ENCODE measurements around the gene FAM89B.
A peak's percentile ranks its signal among the peaks of the same experiment; 100 is the strongest.
"Not testable (repeated sequence)": the region's sequence is repeated elsewhere in the genome, so short reads cannot be mapped to it uniquely, and the experiment has no call there.

FAM89B gene

DNA sequence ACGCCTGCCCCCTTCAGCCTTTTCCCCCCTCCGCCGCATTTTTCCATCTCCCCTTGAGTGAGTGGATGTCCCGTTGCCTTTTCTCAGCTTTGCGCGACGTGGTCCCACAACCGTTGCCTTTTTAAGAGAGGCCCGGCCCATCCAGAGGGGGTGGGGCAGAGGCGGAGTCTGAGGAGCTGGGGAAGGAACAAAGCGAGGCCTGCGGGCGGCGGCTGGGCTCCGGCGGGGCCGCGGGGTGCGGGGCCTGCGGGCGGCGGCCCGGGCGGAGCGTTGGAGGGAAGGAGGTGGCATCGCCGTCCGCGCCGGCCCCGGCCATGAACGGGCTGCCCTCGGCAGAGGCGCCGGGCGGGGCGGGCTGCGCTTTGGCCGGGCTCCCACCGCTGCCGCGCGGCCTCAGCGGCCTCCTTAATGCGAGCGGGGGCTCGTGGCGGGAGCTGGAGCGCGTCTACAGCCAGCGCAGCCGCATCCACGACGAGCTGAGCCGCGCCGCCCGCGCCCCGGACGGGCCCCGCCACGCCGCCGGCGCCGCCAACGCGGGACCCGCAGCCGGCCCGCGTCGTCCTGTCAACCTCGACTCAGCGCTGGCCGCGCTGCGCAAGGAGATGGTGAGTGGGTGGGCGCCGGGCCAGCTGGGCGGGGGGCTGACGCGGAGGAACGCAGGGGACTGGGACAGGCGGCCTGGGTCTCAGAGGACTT, at the start of gene FAM89B:
Gene FAM89B (plus strand): TSS at position 183 of the 696 bp plus-strand sequence. CDS start 132 bp downstream, at position 315.
- no peak for DNase-seq

GRCh38 chr11:65522718-65523630, 49.4 kb upstream of the FAM89B start:
- peak; percentile 27 for DNase-seq

DNA sequence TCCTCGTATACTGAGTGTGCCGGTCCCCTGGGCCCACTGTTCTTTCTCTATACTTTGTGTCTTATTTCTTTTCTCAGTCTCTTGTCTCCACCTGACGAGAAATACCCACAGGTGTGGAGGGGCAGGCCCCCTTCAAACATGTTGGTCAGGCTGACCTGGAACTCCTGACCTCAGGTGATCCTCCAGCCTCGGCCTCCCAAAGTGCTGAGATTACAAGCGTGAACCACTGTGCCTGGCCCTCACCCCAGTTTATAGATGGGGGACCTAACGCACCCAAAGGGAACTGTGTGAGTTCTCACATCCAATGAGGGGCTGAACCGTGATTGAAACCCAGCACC, 48.7 kb upstream of the FAM89B start:
- DNase-seq, result not testable (repeated sequence)

- DNase-seq, result no peak
Observed at GRCh38 chr11:65524014-65524740, 48.2 kb upstream of the FAM89B start.

DNA sequence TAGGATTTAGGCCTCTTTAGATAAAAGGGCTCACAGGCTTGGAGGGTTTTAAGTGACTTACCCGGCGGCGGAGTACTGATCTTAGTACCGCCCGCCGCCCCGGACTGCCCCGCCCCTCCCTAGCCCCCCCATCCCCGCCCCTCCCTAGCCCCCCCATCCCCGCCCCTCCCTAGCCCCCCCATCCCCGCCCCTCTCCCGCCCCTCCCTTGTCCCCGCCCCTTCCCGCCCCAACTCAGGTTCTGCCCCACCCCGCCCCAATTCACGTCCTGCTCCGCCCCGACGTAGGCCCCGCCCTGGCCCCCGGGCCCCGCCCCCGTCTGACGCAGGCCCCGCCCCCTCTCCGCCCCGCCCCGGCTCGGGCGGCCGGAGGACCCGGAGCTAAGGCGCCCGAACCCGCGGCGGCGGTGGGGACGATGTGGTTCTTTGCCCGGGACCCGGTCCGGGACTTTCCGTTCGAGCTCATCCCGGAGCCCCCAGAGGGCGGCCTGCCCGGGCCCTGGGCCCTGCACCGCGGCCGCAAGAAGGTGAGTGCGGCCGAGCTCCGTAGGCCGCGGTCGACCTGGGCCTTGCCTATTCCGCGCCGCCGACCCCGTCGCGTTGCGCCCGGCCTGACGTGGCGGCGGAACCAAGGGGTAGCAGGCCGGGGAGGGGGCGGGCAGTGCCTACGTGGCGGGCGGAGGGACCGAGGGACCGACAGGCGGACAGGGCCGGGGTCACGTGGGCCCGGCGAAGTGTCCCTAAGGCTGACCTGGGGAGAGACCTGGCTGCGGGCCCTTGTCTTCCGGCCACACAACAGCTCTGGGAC, 47.4 kb upstream of the FAM89B start, which contains the start of gene SCYL1:
Gene SCYL1 (plus strand): TSS at position 343 of the 805 bp plus-strand sequence. CDS start 71 bp downstream, at position 414.
- no peak for DNase-seq

- no peak for DNase-seq
Observed at GRCh38 chr11:65525546-65526480, 46.5 kb upstream of the FAM89B start.

DNA sequence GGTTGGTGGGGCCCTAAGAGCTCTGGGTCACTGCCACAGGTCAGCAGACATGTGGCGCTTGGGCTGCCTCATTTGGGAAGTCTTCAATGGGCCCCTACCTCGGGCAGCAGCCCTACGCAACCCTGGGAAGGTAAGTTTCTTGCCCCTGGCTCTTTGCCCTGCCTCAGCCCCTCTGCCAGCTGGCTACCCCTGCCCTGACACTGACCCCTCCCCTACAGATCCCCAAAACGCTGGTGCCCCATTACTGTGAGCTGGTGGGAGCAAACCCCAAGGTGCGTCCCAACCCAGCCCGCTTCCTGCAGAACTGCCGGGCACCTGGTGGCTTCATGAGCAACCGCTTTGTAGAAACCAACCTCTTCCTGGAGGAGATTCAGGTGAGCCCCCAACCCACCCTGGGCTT, 45.6 kb upstream of the FAM89B start:
- no peak for DNase-seq

DNA sequence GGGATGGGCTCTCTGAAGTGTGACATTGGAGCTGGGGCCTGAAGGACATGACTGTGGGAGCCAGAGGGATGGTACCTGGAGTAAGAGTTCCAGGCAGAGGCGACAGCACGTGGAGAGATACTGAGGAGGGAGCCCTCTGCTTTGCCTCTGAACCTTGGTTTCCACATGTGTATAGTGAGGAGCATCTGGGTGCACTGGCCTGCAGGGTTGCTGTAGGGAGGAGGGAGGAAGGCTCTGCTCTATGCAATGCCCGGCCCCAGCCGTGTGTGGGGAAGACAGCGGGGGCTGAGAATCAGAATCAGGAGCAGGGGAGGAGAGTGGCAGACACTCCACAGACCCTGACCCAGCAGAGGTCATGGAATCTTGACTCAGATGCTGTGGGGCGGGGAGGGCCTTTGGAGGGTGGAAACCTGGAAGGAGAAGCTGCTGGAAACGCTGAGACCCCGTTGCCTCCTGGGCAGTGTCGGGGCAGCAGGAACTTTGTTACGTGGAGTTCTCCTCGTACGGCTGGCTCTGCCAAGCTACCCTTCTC, 43.5 kb upstream of the FAM89B start:
- DNase-seq, result no peak

- no peak for DNase-seq
Observed at GRCh38 chr11:65529475-65530156, 42.7 kb upstream of the FAM89B start.

GRCh38 chr11:65530157-65530496, 42.2 kb upstream of the FAM89B start:
- no peak for DNase-seq

DNA sequence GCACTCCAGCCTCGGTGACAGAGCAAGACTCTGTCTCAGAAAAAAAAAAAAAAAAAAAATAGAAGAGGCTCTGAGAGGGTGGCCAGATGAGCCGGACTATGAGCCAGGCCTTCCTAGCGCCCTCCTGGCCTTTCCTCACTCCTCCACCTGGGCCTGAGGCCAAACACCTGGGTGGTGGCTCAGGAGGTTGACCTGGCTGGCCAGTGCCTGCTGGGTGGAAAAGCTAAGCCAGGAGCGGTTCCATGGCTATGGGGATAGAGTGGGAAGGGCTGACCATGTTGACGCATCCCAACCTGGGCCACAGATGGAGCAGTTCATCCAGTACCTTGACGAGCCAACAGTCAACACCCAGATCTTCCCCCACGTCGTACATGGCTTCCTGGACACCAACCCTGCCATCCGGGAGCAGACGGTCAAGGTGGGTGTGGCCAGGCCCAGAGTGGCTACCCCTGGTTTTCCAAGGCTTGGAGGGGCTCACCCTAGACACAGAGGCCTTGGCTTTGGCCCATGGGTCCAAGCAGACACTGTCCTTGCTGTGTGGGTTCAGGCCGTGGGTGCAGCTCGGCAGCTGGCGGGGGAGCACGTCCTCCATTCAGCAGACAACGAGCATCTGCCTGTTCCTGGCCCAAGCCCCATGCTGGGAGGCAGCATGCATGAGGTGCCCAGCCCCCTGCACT, 39.8 kb upstream of the FAM89B start:
- DNase-seq, result no peak

DNA sequence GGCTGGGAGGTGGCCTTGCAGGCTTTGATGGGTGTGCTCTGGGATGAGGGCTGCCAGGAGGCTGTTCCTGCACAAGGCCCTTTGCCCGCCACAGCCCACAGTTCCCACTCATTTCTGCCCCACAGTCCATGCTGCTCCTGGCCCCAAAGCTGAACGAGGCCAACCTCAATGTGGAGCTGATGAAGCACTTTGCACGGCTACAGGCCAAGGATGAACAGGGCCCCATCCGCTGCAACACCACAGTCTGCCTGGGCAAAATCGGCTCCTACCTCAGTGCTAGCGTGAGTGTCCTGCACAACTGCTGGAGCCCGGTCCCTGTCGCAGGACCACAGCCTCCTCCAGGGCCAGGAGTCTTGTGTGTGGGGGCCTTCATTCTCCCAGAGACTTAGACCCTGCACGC, 37.2 kb upstream of the FAM89B start:
- no peak for DNase-seq

- DNase-seq, result no peak
Observed at GRCh38 chr11:65536412-65537295, 35.7 kb upstream of the FAM89B start.

GRCh38 chr11:65537296-65537597, 35.1 kb upstream of the FAM89B start:
- DNase-seq, result no peak

DNA sequence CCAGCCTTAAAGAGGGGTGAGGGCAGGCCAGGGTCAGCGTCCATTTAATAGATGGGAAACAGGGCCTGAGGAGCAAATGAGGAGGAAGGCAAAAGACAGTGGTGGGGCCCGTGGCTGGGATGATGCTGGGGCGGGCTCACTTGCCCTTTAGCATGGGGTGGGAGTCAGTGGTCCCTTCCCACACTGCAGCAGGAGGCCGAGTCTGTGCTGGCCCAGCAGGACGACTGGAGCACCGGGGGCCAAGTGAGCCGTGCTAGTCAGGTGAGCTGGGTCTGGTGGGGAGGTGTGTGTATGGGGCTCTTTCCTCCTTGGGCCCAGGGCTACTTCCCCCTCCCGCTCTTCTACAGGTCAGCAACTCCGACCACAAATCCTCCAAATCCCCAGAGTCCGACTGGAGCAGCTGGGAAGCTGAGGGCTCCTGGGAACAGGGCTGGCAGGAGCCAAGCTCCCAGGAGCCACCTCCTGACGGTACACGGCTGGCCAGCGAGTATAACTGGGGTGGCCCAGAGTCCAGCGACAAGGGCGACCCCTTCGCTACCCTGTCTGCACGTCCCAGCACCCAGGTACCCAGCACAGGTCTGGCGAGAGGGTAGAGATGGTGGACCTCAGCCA, 34.6 kb upstream of the FAM89B start:
- DNase-seq, result no peak

- no peak for DNase-seq
Observed at GRCh38 chr11:65538232-65538914, 34.0 kb upstream of the FAM89B start.

DNA sequence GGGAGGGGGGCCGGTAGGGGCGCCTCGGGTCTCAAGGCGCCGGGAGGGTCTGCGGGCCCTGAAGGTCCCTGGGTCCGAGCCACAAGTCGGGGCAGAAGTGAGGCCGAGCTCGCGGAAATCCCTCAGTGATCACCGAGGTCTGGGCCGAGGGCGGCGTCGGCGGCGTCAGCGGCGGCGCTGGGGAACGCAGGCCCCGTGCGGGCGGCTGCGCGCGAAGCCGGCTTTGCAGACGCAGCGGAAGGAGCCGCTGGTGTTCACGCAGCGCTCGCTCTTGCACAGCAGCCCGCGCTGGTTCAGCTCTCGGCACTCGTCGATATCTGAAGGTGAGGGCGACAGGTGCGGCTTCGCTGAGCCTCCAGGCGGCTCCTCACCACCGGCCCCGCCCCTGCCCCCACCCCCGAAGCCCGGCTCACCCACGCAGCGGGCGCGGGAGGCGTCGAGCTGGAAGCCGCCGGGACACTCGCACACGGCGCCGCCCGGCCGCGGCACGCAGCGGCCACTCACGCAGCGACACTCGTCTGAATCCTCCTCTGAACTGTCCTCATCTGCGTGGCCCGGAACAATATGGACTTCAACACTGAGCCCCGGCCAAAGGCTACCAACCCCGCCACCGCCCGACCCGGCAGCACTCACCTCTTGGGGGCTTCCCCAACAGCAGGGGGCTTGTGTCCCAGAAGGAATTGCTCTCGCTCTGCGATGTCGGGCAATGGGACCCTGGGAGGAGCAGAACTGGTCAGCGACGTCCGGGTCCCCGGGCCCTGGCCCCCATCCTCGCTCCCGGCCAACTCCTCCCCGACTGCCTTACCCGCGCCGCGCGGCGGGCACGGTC, 33.2 kb upstream of the FAM89B start:
- no peak for DNase-seq

All from SIG-M5 (cell line).